Left colon (tissue), 2 donors: ENCODE measurements around the gene LEFTY1. TPM values are rescaled to one million over a fixed set of nuclear protein-coding genes. Genes with fewer than 3 reads are reported as not detected.
"Not testable (repeated sequence)": the region's sequence is repeated elsewhere in the genome, so short reads cannot be mapped to it uniquely, and the experiment has no call there.

Experiments
- ATAC-seq: fragments of 200-7000 bp; cut with Tn5 transposase; one replicate; pipeline ENCODE4 v1.9.1; 2020; ENCODE audit warnings: mild to moderate bottlenecking, moderate library complexity
- DNase-seq, 2 donors: peaks; one replicate each; pipeline ENCODE4 v3.0.0-alpha.2; 2020
- intact Hi-C, 2 donors: fragments of 100-400 bp; cut with DNase I in 1 of 2; cut with micrococcal nuclease in 1 of 2; formaldehyde crosslinking; loops; one replicate each; pipeline versions ENCODE4 v1.11.2 to v1.14.0; 2022; cut with DNase I, micrococcal nuclease
- microRNA-seq, 2 donors: library from miRNA; unstranded; fragments of <30 nt; microRNA quantifications; one replicate each; pipeline versions ENCODE4 v1.1.0 to v1.2.0, GENCODE V29; 2020
- total RNA-seq, 2 donors: library from RNA; stranded (reverse); fragmentation: NEBNext Ultra II Directional; extraction: Animal tissue kit (Norgen Biotek cat#: 25700); gene quantifications; one replicate each; pipeline ENCODE4 v1.2.1, GENCODE V29; 2021
- donor health status: DM: no; HTN: no; CAD: no.
- donor health status: DM: yes; HTN: yes; CAD: no.

The LEFTY1 gene
- total RNA-seq, 2 donors from 2014 or later, result 106 to 385 TPM

DNA sequence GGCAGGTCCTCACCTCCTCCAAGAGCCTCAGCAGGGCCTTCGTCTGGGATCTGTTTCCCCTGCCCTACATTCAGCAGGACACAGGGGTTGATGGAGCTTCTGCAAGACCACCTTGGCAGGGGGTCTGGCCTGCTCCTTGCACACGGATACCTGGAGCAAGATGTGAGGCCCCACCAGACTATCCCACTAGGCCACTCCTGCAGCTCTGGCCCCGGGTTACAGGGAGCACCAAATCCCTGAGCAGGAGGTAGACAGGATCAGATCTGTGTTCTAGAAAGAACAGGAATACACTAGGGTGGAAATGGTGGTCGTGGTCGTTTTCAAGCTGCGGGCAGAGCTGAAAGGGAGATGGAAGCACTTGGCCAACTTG lies 45.5 kb downstream of the LEFTY1 start:
- intact Hi-C loops, result loop anchor here in 1 of 2 donors (10.0 kb wide), 1 partner anchor 69 kb away; the partner anchor contains the start of gene SRP9
- DNase-seq, result no peak
- no peak for ATAC-seq

DNA sequence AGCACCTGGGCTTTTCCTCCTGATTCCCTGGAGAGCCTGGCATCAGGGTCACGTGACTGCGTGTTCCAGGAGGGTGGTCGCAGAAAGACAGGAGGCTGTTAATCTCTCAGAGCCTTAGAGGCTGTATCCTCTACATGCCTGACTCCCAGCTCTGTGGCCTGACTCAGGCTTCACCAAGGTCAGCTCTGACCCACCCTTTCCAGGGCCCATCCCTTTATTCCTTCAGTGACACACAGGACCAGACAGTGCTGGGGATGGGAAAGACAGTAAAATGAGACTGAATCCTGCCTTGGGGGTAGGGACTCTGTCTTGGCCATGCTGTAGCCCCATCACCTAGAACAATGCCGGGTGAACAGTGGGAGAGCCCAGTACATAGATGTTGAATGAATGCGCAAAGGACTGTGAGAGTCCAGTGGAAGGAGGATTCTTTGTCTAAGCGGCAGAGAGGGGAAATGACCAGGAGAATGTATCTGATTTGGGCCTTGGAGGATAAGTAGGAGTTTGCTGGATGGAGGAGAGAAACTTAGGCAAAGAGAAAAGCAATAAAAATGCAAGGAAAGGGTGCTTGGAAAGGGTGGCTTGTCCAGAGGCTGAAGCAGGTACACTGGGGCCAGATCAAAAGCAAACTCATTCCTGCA lies 46.0 kb downstream of the LEFTY1 start:
- no peak for DNase-seq
- intact Hi-C loops, result loop anchor here in 1 of 2 donors (10.0 kb wide), 1 partner anchor 68 kb away; the partner anchor contains the start of gene SRP9
- peak; percentile 14 for ATAC-seq

DNA sequence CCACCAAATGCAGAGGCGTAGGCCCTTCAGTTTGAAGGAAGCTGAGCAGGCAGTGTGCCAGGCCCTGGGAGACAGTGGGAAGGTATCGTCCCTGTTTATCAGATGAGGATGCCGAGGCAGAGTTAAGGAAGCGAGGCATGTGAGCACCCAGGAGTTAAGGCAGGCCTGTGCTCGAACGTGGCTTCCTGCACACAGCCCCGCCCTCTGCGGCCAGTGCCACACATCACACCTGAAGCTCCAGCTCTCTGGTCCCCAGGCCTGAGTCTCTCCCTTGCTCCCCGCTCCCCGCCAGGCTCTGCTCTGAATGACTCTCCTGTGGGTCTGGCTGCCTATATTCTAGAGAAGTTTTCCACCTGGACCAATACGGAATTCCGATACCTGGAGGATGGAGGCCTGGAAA lies 46.9 kb downstream of the LEFTY1 start:
- peak in 1 of 2 donors; percentile 33 for DNase-seq
- ATAC-seq, result peak; percentile 28
- intact Hi-C loops, result loop anchor here in 1 of 2 donors (10.0 kb wide), 1 partner anchor 67 kb away; the partner anchor contains the start of gene SRP9

DNA sequence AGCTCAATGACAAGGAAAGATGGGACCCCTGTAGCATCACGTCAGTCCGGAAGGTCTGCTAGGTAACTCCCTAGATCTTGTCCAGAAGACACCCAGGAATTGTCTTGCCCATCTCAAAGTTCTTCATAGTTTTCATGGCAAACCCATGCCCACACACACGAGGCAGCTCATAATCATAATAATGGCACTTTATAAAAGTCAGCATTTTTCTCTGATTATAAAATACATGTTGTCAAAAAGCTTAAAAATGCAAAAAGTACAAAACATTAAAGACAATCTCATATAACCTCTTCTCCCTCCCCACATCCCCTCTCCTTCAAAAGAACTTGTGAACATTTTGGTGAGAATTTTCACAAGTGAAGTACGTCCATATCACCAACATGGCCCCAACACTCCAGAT lies 48.2 kb downstream of the LEFTY1 start:
- no peak for DNase-seq
- ATAC-seq, result no peak
- intact Hi-C loops, result loop anchor here in 1 of 2 donors (10.0 kb wide), 1 partner anchor 66 kb away; the partner anchor contains the start of gene SRP9

DNA sequence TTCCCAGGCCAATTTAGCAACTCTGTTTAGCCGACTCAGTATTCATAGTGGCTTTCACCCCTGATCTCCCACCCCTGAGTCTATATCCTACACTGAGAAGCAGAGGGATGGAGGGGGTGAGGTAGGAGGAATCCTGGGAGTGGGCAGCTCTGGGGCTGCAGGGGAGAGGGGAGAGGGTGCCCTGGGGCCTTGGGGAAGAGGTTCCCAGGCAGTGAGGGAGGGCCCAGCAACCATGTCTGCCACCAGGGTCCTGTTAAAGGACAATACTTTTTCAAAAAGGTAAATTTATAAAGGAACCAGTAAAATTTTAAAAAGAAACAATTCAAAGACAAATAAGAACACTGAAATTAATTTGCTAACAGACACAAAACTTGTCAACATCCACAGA lies 48.7 kb downstream of the LEFTY1 start:
- intact Hi-C loops, result loop anchor here in 1 of 2 donors (10.0 kb wide), 1 partner anchor 65 kb away; the partner anchor contains the start of gene SRP9
- DNase-seq, result no peak
- ATAC-seq, result no peak

DNA sequence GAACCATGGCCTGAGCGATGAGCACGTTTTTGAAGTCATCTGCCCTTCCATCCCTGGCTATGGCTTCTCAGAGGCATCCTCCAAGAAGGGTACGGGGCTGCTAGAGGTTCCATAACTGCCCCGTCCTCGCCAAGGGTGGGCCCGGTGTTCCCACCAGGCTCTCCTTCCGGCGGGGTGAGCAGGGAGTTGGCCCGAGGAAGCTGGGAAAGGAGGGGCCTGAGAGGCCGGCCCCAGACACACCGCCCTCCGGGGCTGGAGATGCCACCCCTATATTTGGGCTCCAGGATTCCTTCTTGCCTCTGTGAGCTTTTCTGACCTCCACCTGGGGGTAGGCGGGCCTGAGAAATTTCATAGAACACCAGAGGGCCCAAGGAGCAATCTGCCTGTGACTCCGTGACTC lies 50.2 kb downstream of the LEFTY1 start:
- DNase-seq (no peak), ATAC-seq (no peak)
- intact Hi-C loops, result no loop called here

DNA sequence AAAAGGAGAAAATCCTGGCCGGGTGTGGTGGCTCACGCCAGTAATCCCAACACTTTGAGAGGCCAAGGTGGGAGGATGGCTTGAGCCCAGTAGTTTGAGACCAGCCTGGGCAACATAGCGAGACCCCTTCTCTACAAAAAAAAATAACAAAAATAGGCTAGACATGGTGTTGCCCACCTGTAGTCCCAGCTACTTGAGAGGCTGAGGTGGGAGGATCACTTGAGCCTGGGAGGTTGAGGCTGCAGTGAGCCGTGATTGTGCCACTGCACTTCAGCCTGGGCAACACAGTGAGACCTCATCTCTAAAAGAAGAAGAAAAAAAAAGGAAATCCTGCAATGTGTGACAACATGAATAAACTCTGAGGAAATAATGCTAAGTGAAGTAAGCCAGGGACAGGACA lies 52.6 kb downstream of the LEFTY1 start:
- DNase-seq, ATAC-seq, intact Hi-C loops: not testable (repeated sequence)

Small RNAs within 50 kb of the gene (microRNA-seq; reads per million reads assigned to microRNA genes)
- 0 reads per million in 2 donors for gene MIR6741

Other genes starting within 250 kb of the LEFTY1 start
- 10 to 100 TPM; 29.7 to 43.3 TPM for gene ENAH, start 236.0 kb downstream of the LEFTY1 start, total RNA-seq
- gene SRP9, start 111.3 kb downstream of the LEFTY1 start, total RNA-seq, result 100 to 1,000 TPM; 186 to 202 TPM
- gene EPHX1, start 79.0 kb downstream of the LEFTY1 start, total RNA-seq, result 10 to 100 TPM; 59.3 to 67.3 TPM
- 100 to 1,000 TPM; 108 to 196 TPM for gene TMEM63A, start 6.8 kb downstream of the LEFTY1 start, total RNA-seq
- gene PYCR2, start 35.1 kb upstream of the LEFTY1 start, total RNA-seq, result 10 to 100 TPM; 34.8 to 42.3 TPM
- gene LEFTY2, start 52.1 kb upstream of the LEFTY1 start, total RNA-seq, result 10 to 100 TPM in 1 of 2 donors, under 1 TPM in 1; 0.36 to 74.3 TPM
- 10 to 100 TPM; 16.2 to 16.4 TPM for gene SDE2, start 110.2 kb upstream of the LEFTY1 start, total RNA-seq
- 100 to 1,000 TPM; 743 to 759 TPM for gene H3-3A, start 173.6 kb upstream of the LEFTY1 start, total RNA-seq